MM.1S (cell line): ENCODE data around the gene KLF6.

Source experiments
- DNase-seq: peaks from one replicate; pipeline ENCODE4 v3.0.0-alpha.2; 2015
- H2AFZ ChIP-seq: fragments of 300-600 bp; sonication (generic); 2 replicates; pipeline ENCODE4 v1.6.0; 2016; ENCODE audit warnings: antibody characterized with exemption, low read length
- H3F3A ChIP-seq: fragments of 300-600 bp; sonication (generic); 2 replicates; pipeline ENCODE4 v1.6.1; 2016; ENCODE audit warnings: mild to moderate bottlenecking, antibody characterized with exemption, low read length, moderate library complexity, mixed read lengths; ENCODE audit not compliant: insufficient read depth
- H3K27ac ChIP-seq: fragments of 300-600 bp; sonication (generic); 2 replicates; pipeline ENCODE4 v1.5.1; 2016; ENCODE audit warnings: mild to moderate bottlenecking, low read length
- H3K27me3 ChIP-seq: fragments of 300-600 bp; sonication (generic); replicated peaks from 2 replicates; pipeline ENCODE4 v1.6.0; 2016; ENCODE audit warnings: low read length; ENCODE audit not compliant: insufficient read depth
- H3K36me3 ChIP-seq: fragments of 300-600 bp; sonication (generic); replicated peaks from 2 replicates; pipeline ENCODE4 v1.6.1; 2016; ENCODE audit warnings: mild to moderate bottlenecking, low read length, mixed read lengths; ENCODE audit not compliant: insufficient read depth
- H3K4me1 ChIP-seq: fragments of 300-600 bp; sonication (generic); 2 replicates; pipeline ENCODE4 v1.6.1; 2016; ENCODE audit warnings: low read length, mixed read lengths
- H3K4me2 ChIP-seq: fragments of 300-600 bp; sonication (generic); 2 replicates; pipeline ENCODE4 v1.6.0; 2016; ENCODE audit warnings: low read depth, low read length
- H3K4me3 ChIP-seq: fragments of 300-600 bp; sonication (generic); 2 replicates; pipeline ENCODE4 v1.5.1; 2016; ENCODE audit warnings: low read length, mixed read lengths
- H3K79me2 ChIP-seq: fragments of 300-600 bp; sonication (generic); 2 replicates; pipeline ENCODE4 v1.6.1; 2016; ENCODE audit warnings: mixed run types, low read length, mixed read lengths
- H3K9ac ChIP-seq: fragments of 300-600 bp; sonication (generic); 2 replicates; pipeline ENCODE4 v1.6.1; 2016; ENCODE audit warnings: low read length, mixed read lengths
- H3K9me2 ChIP-seq: fragments of 300-600 bp; sonication (generic); replicated peaks from 2 replicates; pipeline ENCODE4 v1.6.1; 2016; ENCODE audit warnings: mild to moderate bottlenecking, low read length, mixed read lengths; ENCODE audit not compliant: insufficient read depth
- H3K9me3 ChIP-seq: fragments of 300-600 bp; sonication (generic); replicated peaks from 2 replicates; pipeline ENCODE4 v1.6.1; 2016; ENCODE audit warnings: mild to moderate bottlenecking, low read length, mixed read lengths; ENCODE audit not compliant: insufficient read depth
- H4K20me1 ChIP-seq: fragments of 300-600 bp; sonication (generic); 2 replicates; pipeline ENCODE4 v1.6.1; 2016; ENCODE audit warnings: mild to moderate bottlenecking, low read length, moderate library complexity, mixed read lengths; ENCODE audit not compliant: insufficient read depth
- EZH2 ChIP-seq: fragments of 300-600 bp; sonication (generic); optimal IDR thresholded peaks from 2 replicates; pipeline ENCODE3; 2017; ENCODE audit warnings: low read depth, mild to moderate bottlenecking, antibody characterized with exemption, low read length, mixed read lengths
- EZH2phosphoT487 ChIP-seq: fragments of 300-600 bp; sonication (generic); IDR thresholded peaks from 2 replicates; pipeline ENCODE4 v1.6.1; 2018; ENCODE audit warnings: antibody characterized with exemption, low read length
- TF ChIP-seq, protein P1 (sequence below): fragments of 300-600 bp; sonication (generic); IDR thresholded peaks from 2 replicates; pipeline ENCODE4 v1.5.1; 2016; ENCODE audit warnings: antibody characterized with exemption, low read length, mixed read lengths

The KLF6 gene

DNA sequence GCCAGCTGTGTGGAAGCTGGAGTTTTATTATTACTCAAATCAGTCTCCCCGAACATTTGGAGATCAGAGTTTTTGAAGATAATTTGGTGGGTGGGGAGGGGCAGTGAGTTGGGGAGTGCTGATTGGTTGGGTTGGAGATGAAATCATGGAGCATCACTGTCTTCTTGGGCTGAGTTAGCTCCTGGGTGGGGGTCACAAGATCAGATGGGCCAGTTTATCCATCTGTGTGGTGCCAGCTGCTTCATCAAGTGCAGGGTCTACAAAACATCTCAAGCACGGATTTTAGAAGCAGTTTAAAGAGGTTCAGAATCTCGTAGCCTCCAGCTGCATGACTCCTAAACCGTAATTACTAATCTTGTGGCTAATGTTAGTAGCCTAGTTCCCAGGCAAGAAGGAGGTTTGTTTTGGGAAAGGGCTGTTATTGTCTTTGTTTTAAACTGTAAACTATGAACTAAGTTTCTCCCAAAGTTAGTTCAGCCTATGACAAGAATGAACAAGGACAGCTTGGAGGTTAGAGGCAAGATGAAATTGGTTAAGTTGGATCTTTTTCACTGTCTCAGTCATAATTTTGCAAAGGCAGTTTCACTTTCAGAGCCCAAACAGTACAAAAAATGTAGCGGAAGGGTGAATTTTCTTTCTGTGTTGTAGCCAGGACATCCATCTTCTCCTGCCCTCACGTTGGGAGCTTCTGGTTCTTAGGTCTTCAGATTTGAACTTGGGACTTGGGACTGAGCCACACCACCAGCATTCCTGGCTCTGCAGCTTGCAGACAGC, 43.1 kb downstream of the KLF6 start:
- Histone ChIP-seq H3F3A (no peaks in the 10 kb centered on the region), H3K4me2 (peak overlapping the region; percentile 43; the same call in 1 of the 2 replicates), H3K79me2 (no peaks in the 10 kb centered on the region), H3K4me1 (0 out of 2 replicates have a peak, but pooled peaks cover 3% of the 10 kb centered on the region), H3K27me3 (no peaks in the 10 kb centered on the region), H3K27ac (peak overlapping the region; percentile 8; the same call in 1 of the 2 replicates), H4K20me1 (no peaks in the 10 kb centered on the region), H3K9ac (no peak overlapping the region; the same call in 1 of the 2 replicates), H3K36me3 (no peaks in the 10 kb centered on the region), H3K9me2 (no peaks in the 10 kb centered on the region), H2AFZ (peak overlapping the region; percentile 33; the same call in 1 of the 2 replicates), H3K9me3 (no peaks in the 10 kb centered on the region), H3K4me3 (peak overlapping the region; percentile 6; the same call in 1 of the 2 replicates)
- peak; percentile 40 for DNase-seq
- TF ChIP-seq, protein P1, sequence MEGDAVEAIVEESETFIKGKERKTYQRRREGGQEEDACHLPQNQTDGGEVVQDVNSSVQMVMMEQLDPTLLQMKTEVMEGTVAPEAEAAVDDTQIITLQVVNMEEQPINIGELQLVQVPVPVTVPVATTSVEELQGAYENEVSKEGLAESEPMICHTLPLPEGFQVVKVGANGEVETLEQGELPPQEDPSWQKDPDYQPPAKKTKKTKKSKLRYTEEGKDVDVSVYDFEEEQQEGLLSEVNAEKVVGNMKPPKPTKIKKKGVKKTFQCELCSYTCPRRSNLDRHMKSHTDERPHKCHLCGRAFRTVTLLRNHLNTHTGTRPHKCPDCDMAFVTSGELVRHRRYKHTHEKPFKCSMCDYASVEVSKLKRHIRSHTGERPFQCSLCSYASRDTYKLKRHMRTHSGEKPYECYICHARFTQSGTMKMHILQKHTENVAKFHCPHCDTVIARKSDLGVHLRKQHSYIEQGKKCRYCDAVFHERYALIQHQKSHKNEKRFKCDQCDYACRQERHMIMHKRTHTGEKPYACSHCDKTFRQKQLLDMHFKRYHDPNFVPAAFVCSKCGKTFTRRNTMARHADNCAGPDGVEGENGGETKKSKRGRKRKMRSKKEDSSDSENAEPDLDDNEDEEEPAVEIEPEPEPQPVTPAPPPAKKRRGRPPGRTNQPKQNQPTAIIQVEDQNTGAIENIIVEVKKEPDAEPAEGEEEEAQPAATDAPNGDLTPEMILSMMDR: no peak
- TF ChIP-seq EZH2phosphoT487 (no peak), EZH2 (no peak)

DNA sequence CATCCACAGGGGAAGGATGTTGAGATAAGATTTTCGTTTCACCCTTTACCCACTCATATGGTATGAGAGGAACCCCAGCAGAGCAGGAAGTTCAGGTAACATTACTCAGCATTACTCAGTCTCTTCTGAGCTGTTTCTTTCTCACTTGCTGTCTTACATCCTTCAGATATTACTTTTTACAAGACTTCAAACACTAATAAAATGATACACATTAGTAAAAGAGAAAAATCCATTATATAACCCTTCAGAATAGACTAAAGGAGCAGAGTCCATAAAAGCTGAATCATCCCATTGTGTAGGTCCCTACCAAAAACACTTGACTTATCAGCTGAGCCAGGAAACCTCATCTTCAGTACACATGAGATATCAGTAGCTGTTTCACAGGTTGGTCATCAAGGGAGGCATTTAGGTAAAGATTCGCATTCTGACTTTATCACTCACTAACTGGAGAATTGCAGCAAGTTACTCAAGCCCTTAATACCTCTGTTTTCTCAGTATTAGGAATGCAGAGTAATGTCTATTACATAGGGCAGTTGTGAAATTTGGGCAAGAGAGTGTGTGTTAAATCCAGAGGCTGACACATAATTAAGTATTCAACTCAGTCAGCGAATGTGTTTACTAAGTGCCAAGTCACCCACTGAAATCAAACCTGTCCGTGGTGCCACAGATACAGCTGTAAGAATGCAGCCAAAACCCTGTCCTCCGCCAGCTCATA, 44.7 kb downstream of the KLF6 start:
- no peaks in the 10 kb centered on the region for H3K27me3 ChIP-seq
- H3K9me2 ChIP-seq: no peaks in the 10 kb centered on the region
- no peaks in the 10 kb centered on the region for H4K20me1 ChIP-seq
- no peak overlapping the region for H3K4me2 ChIP-seq
- 0 out of 2 replicates have a peak, but pooled peaks cover 3% of the 10 kb centered on the region for H3K4me1 ChIP-seq
- H3K36me3 ChIP-seq: no peaks in the 10 kb centered on the region
- DNase-seq: no peak
- no peaks in the 10 kb centered on the region for H3K9me3 ChIP-seq
- no peaks in the 10 kb centered on the region for H3K79me2 ChIP-seq
- TF ChIP-seq EZH2 (no peak), EZH2phosphoT487 (no peak)
- TF ChIP-seq, protein P1: no peak
- H2AFZ ChIP-seq: no peak overlapping the region
- no peak overlapping the region for H3K27ac ChIP-seq
- H3K9ac ChIP-seq: no peak overlapping the region
- no peak overlapping the region for H3K4me3 ChIP-seq
- no peaks in the 10 kb centered on the region for H3F3A ChIP-seq

DNA sequence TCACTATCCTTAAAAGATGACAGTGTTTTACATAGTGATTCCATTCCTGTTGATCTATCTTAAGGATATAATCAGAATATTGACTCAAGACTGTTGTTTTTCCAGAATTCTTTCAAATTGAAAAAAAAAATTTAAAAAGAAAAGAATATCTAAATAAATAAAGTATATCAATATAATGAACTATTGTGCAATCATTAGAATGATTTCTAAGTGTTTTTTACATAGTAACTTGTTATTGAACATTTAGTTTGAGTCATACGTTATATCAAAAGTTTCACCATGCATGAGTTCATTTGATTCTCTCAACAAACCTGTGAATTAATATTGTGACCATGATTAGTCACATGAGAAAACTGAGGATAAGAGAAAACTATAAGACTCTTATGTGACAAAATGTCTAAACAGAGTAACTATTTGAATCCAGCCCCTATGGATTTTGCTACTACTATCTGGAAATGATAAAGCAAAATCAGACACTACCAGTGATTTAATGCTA, 46.1 kb downstream of the KLF6 start:
- Histone ChIP-seq H3K9me2 (no peaks in the 10 kb centered on the region), H2AFZ (no peak overlapping the region), H3K4me1 (0 out of 2 replicates have a peak, but pooled peaks cover 3% of the 10 kb centered on the region), H3K27ac (no peak overlapping the region), H3K36me3 (no peaks in the 10 kb centered on the region), H3K4me3 (no peak overlapping the region), H3K9ac (no peak overlapping the region), H3K79me2 (no peaks in the 10 kb centered on the region), H3K9me3 (no peaks in the 10 kb centered on the region), H3K4me2 (no peak overlapping the region), H4K20me1 (no peaks in the 10 kb centered on the region), H3K27me3 (no peaks in the 10 kb centered on the region), H3F3A (no peaks in the 10 kb centered on the region)
- TF ChIP-seq, protein P1: no peak
- TF ChIP-seq EZH2phosphoT487 (no peak), EZH2 (no peak)
- no peak for DNase-seq
